Fibroblast of villous mesenchyme (primary cell): ENCODE data around the gene TBC1D4. TPM values are rescaled to one million over a fixed set of nuclear protein-coding genes. Genes with fewer than 3 reads are reported as not detected.

Experiments used
- DNase-seq: peaks from one replicate; pipeline ENCODE4 v3.0.0-alpha.2; 2010; ENCODE audit warnings: low read depth
- H3K4me3 ChIP-seq: 2 replicates; pipeline ENCODE4 v1.5.1; 2011; ENCODE audit warnings: low read depth, mild to moderate bottlenecking, low read length
- total RNA-seq: library from RNA; depleted of rRNA; stranded (reverse); fragments of >200 nt; gene quantifications from 2 replicates; pipeline ENCODE4 v1.2.3, GENCODE V29; 2012
- TF ChIP-seq, protein P1 (sequence below): IDR thresholded peaks from 2 replicates; pipeline ENCODE4 v1.5.1; 2012; ENCODE audit warnings: low read depth, mild to moderate bottlenecking, low read length; ENCODE audit not compliant: insufficient read depth

Gene TBC1D4
- total RNA-seq, 1 donor: 34.5 TPM

DNA sequence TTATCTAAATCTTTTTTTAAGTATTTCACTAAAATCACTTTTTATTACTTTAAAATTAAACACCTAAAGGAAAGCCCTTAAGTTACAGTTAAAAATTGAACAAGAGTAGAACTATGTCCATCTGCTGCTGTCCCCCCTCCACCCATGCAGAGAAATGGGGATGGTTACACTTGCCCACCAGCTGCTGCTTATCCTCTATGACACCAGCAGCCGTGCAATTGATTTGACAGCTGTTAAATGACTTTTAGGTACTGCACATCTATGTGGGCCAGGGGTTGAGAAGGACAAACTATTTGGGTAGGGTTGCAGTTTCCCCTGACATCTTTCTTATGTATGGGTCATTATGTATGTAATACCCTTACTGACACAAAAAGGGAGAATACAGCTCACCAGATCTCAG, 77.2 kb downstream of the TBC1D4 start:
- DNase-seq: no peak
- TF ChIP-seq, protein P1, sequence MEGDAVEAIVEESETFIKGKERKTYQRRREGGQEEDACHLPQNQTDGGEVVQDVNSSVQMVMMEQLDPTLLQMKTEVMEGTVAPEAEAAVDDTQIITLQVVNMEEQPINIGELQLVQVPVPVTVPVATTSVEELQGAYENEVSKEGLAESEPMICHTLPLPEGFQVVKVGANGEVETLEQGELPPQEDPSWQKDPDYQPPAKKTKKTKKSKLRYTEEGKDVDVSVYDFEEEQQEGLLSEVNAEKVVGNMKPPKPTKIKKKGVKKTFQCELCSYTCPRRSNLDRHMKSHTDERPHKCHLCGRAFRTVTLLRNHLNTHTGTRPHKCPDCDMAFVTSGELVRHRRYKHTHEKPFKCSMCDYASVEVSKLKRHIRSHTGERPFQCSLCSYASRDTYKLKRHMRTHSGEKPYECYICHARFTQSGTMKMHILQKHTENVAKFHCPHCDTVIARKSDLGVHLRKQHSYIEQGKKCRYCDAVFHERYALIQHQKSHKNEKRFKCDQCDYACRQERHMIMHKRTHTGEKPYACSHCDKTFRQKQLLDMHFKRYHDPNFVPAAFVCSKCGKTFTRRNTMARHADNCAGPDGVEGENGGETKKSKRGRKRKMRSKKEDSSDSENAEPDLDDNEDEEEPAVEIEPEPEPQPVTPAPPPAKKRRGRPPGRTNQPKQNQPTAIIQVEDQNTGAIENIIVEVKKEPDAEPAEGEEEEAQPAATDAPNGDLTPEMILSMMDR: no peak
- H3K4me3 ChIP-seq: no peak overlapping the region

DNA sequence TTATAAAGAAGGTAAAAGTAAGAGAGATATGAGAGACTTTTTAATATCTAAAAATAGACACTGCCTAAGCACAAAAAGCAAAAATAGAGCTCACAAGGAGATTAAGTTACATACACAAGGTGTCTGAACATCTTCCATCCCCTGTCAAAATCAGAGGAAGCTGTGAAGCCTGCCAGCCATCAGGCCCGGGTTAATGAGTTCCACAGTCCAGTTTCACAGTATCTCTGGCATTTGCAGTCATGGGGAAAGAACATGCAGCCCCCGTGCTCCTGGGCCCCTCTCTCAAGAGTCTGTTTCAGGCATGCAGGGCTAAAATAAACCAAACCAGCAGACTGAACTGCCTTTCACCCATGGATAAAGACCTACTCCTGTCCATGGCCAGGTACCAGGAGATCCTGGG, 79.2 kb downstream of the TBC1D4 start:
- H3K4me3 ChIP-seq: no peak overlapping the region
- TF ChIP-seq, protein P1: no peak
- no peak for DNase-seq

DNA sequence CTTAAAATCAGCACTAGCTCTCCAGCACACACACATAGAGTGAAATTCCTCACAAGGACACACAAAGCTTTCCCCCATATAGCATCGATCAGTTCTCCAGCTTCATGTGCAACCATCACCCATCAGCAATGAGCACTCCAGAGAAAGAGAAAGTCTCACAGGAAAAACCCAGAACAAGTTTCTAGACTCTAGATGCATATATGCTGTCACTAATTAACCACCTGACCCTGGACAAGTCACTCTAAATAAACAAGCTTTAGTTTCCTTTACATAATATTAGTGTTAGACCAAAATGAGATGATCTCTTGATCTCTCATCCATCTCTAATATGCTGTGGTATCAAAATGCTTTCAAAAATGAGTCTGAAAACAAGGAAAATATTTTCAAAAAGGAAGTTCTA, 81.2 kb downstream of the TBC1D4 start:
- TF ChIP-seq, protein P1: no peak
- H3K4me3 ChIP-seq: no peak overlapping the region
- DNase-seq: no peak

DNA sequence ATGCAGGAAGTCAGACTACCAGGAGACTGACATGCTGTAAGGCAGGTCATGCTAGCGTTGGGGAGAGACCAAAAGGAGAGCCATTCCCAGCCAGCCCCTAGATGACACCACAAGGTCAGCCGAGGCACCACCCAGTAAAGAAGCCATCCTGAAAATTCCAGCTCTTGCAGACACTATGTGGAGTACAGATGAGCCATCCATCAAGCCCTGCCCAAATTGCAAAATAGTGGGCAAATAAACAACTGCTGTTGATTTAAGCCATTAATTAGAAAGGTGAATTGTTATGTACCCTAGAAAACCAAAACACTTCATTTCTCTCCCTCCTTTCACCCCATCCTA, 82.1 kb downstream of the TBC1D4 start:
- H3K4me3 ChIP-seq: no peak overlapping the region
- no peak for DNase-seq
- TF ChIP-seq, protein P1: no peak

DNA sequence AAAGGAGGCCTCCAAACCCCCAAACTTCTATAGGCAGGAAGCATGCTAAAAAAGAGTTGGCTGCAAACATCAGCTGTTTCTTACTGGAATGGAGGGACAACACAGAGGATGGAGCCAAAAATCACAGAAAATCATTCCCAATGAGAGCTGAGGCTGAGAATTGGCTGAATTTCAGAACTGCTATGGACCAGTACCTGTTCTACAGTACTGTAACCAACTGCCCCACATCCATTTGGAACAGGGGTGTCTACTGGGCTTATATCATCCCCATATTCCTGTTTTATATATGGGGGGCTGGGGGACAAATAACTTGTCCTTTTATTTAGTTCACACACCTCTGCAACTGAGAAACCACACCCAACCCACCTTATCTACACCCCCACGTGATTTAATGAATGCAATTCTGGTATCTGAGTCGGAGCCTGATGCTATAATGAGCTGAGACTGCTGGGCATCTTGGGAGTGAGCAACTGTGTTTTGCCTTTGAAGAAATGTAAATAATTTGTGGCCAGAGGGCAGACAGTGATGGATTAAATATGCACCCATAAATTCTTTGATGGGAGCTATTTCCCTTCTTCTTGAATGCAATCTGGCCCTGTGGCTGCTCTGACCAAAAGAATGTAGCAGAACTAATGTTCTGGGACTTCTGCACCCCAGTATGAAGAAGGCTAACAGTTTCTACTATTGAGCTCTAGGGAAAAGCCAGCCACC, 82.6 kb downstream of the TBC1D4 start:
- no peak overlapping the region for H3K4me3 ChIP-seq
- TF ChIP-seq, protein P1: no peak
- peak; percentile 70 for DNase-seq

DNA sequence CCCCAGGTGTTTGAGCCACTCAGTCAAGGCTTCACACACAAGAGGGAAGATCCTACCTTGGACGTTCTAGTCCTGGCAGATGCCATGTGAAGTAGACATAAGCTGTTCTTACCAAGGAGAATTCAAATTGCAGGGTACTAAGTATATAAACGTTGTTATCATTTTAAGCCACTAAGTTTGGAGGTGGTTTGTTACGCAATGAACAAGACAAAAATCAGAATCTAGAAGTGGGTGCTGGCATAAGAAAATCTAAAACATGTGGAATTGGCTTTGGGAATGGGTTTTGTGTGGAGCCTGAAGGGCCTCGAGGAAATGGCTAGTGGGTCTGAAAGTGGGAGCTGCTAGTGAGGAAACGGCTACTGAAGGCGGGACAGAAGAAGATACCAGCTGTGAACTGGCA, 83.9 kb downstream of the TBC1D4 start:
- H3K4me3 ChIP-seq: no peak overlapping the region
- TF ChIP-seq, protein P1: no peak
- DNase-seq: no peak

DNA sequence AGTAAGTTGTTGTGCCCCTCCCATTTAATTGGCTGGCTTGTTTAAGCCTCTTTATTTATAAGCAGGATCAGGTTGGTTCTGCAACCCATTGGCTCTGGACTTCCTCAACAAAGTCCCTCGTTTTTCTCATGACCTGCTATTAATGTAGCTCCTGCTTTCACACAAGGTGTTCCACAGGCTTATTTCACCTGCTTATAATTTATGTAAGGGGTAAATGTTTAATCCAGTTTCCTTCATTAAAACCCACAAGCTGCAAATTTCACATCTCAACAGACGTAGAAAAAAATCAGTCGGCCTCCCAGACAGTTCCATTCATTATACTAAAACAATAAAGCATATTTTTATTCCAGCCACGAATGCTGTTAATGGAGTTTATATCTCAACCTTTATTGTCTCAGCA, 86.1 kb downstream of the TBC1D4 start:
- DNase-seq: no peak
- no peak overlapping the region for H3K4me3 ChIP-seq
- TF ChIP-seq, protein P1: no peak
